Nephron progenitor cell (in vitro differentiated cells): ENCODE data around the gene PID1.

Experiments used
- DNase-seq: peaks from one replicate; pipeline ENCODE4 v3.0.0; 2021
- H3K27ac Mint-ChIP-seq: 2 replicates; pipeline ENCODE4 v1.8.0; 2021; ENCODE audit warnings: mild to moderate bottlenecking, moderate library complexity, mixed read lengths
- H3K27me3 Mint-ChIP-seq: 2 replicates; pipeline ENCODE4 v1.8.0; 2021; ENCODE audit warnings: mild to moderate bottlenecking, low read depth, mixed read lengths; ENCODE audit not compliant: poor library complexity
- H3K36me3 Mint-ChIP-seq: 2 replicates; pipeline ENCODE4 v1.8.0; 2021; ENCODE audit warnings: low read depth, mixed read lengths
- H3K4me1 Mint-ChIP-seq: 2 replicates; pipeline ENCODE4 v1.8.0; 2021; ENCODE audit warnings: mixed read lengths
- H3K4me3 Mint-ChIP-seq: 2 replicates; pipeline ENCODE4 v1.8.0; 2021; ENCODE audit warnings: mild to moderate bottlenecking, moderate library complexity, mixed read lengths
- H3K9me3 Mint-ChIP-seq: 2 replicates; pipeline ENCODE4 v1.8.0; 2021; ENCODE audit warnings: mild to moderate bottlenecking, moderate library complexity, mixed read lengths
- TF ChIP-seq, protein P1 (sequence below): fragments of 200-600 bp; sonication (generic); IDR thresholded peaks from 2 replicates; pipeline ENCODE4 v1.5.0; 2021; ENCODE audit warnings: antibody characterized with exemption

Gene PID1

DNA sequence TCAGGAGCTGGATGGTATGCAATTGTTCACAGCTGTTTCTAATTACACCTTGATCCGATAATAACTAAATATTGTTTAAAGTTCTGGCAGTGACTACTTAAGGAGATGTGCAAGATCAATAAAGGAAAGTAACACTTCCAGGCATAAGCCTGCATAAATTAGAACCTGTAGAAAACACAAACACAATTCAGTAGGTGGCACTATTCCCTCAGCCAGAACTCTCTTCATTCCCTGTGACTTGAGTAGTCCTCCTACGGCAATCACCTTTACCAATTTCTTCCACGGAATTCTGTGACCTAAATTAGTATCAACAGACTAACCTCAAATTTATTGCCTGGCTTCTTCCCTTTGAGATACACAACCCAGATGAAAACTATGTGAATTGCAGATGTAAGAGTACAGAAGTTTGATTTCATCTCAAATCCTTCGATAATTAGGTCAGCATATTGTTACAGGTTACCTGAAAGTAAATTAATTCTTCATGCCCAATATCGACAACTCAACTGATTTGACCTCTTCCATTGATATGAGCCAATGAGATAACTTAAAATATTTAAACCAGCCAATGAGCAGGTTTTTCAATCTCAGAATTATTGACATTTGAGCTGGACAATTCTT, 137.8 kb downstream of the PID1 start:
- Mint-ChIP-seq H3K4me1 (no peaks in the 10 kb centered on the region), H3K27ac (no peak overlapping the region), H3K36me3 (no peaks in the 10 kb centered on the region), H3K4me3 (no peak overlapping the region), H3K9me3 (peaks cover 3% of the 10 kb centered on the region), H3K27me3 (peaks cover 8% of the 10 kb centered on the region)
- TF ChIP-seq, protein P1, sequence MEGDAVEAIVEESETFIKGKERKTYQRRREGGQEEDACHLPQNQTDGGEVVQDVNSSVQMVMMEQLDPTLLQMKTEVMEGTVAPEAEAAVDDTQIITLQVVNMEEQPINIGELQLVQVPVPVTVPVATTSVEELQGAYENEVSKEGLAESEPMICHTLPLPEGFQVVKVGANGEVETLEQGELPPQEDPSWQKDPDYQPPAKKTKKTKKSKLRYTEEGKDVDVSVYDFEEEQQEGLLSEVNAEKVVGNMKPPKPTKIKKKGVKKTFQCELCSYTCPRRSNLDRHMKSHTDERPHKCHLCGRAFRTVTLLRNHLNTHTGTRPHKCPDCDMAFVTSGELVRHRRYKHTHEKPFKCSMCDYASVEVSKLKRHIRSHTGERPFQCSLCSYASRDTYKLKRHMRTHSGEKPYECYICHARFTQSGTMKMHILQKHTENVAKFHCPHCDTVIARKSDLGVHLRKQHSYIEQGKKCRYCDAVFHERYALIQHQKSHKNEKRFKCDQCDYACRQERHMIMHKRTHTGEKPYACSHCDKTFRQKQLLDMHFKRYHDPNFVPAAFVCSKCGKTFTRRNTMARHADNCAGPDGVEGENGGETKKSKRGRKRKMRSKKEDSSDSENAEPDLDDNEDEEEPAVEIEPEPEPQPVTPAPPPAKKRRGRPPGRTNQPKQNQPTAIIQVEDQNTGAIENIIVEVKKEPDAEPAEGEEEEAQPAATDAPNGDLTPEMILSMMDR: peak; percentile 44
- DNase-seq: no peak

DNA sequence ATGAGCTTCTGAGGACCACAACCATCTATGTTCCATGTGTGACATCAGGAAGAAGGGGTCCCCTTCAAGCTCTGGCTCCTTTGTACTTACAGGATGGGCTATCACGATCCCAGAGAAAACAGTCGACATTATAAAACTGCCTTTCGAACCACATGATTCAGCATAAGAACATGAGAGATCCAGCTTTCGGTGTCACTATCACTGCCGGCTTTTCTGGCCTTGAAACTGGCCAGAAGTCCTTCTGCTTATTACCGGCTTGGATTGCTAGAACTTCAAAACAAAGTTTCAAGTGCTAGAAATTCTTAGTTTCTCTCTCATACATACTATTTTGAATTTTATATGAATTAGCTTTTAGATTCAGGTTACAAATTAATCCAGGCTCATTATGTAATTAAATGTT, 138.9 kb downstream of the PID1 start:
- TF ChIP-seq, protein P1: no peak
- Mint-ChIP-seq H3K4me3 (no peak overlapping the region), H3K36me3 (no peaks in the 10 kb centered on the region), H3K27me3 (peaks cover 8% of the 10 kb centered on the region), H3K4me1 (no peaks in the 10 kb centered on the region), H3K9me3 (peaks cover 3% of the 10 kb centered on the region), H3K27ac (no peak overlapping the region)
- no peak for DNase-seq

DNA sequence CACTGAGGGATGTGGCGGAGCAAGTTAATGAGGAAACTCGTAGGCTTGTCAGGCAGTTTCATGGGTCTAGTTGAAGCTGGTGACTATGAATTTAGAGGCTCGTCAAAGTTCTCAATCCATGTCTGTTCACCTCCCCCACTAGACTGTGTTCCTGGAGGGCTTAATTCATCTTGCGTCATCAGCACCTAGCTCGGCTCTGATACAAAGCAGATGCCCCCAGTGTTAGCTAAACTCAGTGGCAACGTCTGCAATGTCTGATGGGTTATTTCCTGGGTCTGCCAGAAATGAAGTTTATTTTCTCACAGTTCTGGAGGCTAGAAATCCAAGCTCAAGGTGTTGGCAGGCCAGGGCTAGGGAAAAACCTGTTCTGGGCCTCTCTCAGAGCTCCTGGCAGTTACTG, 140.6 kb downstream of the PID1 start:
- peaks cover 3% of the 10 kb centered on the region for H3K27me3 Mint-ChIP-seq
- no peak overlapping the region for H3K4me3 Mint-ChIP-seq
- H3K36me3 Mint-ChIP-seq: no peaks in the 10 kb centered on the region
- H3K4me1 Mint-ChIP-seq: no peaks in the 10 kb centered on the region
- no peak for DNase-seq
- TF ChIP-seq, protein P1: no peak
- H3K27ac Mint-ChIP-seq: no peak overlapping the region
- H3K9me3 Mint-ChIP-seq: peaks cover 3% of the 10 kb centered on the region

DNA sequence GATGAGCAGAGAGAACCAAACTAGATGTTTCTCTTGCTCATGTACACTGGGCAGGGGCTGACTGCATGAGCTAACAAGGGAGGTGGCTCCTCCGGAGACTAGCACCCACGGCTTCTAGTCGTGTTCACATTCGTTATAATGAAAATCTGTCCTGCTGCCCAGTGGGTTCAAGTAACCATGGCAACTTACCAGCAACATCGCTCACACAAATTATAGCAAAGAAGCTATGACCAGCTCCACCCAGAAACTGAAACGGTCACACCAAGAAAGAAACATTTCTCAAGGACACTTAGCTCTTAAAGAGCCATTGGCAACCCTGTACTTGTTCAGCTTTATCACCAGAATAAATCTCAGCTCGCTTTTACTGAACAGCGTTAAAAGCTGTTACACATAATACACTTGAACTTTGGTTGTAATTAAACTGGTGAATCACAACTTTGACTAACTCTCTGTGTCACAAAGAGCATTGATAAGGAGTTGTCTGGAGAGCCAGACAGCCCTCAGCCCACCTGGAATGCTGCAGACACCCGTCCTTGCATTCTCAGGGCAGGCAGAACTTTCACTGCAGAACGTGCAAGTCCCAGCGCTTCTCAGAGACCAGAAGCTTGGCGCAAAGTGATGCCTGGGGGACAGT, 141.2 kb downstream of the PID1 start:
- H3K36me3 Mint-ChIP-seq: no peaks in the 10 kb centered on the region
- peaks cover 4% of the 10 kb centered on the region for H3K9me3 Mint-ChIP-seq
- H3K27me3 Mint-ChIP-seq: peaks cover 3% of the 10 kb centered on the region
- no peak overlapping the region for H3K27ac Mint-ChIP-seq
- no peaks in the 10 kb centered on the region for H3K4me1 Mint-ChIP-seq
- H3K4me3 Mint-ChIP-seq: no peak overlapping the region
- no peak for DNase-seq
- TF ChIP-seq, protein P1: no peak

DNA sequence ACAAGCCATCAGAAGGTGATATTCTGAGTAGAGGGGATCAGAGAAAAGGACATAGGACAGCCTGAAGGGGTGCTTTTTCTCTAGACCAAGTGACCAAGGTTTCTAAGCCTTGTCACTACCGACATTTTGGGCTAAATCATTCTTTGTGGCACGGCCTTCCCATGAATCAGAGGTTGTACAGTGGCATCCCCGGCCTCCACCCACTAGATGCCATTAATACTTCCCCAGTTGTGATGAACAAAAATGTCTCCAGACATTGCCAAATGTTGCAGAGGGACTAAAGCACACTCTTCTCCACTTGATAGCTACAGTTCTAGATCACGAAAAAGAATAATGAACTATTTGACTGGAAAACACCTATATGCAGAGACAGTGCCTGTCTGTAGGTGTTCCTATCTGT, 143.6 kb downstream of the PID1 start:
- Mint-ChIP-seq H3K4me3 (no peak overlapping the region), H3K36me3 (no peaks in the 10 kb centered on the region), H3K9me3 (peaks cover 4% of the 10 kb centered on the region), H3K4me1 (no peaks in the 10 kb centered on the region), H3K27me3 (peaks cover 3% of the 10 kb centered on the region), H3K27ac (no peak overlapping the region)
- TF ChIP-seq, protein P1: no peak
- no peak for DNase-seq

DNA sequence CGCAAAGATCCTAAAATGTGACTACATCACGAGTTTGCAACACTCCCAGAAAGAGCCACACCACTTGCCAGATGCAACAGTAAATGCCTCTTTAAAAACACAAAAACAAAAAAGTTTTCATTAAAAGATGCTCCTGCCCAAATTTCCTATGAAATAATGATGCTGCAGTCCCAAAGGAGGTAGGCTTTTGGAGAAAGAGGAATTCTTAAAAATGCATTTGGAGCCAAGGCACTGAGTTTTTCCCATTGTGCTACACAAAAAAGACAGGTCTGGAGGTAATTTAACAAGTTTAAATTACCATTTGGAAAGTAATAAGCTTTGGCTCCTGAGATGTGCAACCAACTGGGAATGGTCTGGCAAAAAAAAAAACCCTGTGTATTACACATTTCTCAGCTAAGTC, 145.0 kb downstream of the PID1 start:
- Mint-ChIP-seq H3K27me3 (peaks cover 2% of the 10 kb centered on the region), H3K9me3 (peaks cover 4% of the 10 kb centered on the region), H3K4me1 (no peaks in the 10 kb centered on the region), H3K4me3 (no peak overlapping the region), H3K27ac (no peak overlapping the region), H3K36me3 (no peaks in the 10 kb centered on the region)
- no peak for DNase-seq
- TF ChIP-seq, protein P1: no peak
